Measurements from ENCODE around the gene ARMH4.

The ARMH4 gene

GRCh38 chr14:58078471-58078870, 73.5 kb downstream of the ARMH4 start:
- Histone ChIP-seq H3K36me3 (ENCODE audit: insufficient read depth, insufficient read length, low read length) (no peaks in the 10 kb centered on the region), H3K9ac (ENCODE audit: insufficient read length, low read depth) (no peak overlapping the region)
- no peak for TF ChIP-seq SUZ12 (IDR thresholded peaks at IDR 0.05; ENCODE audit: extremely low read depth, insufficient read depth, insufficient read length)
- no peak for TF ChIP-seq YY1 (IDR thresholded peaks at IDR 0.05; ENCODE audit: insufficient read depth, insufficient read length)
- TF ChIP-seq ZNF274 (IDR thresholded peaks at IDR 0.05; ENCODE audit: low read depth, low read length), result no peak

GRCh38 chr14:58078068-58078467, 73.9 kb downstream of the ARMH4 start:
- no peak overlapping the region for H3K9ac ChIP-seq (ENCODE audit: insufficient read length, low read depth)
- no peaks in the 10 kb centered on the region for H3K27me3 ChIP-seq (ENCODE audit: insufficient read depth, insufficient read length)
- H3K4me3 ChIP-seq (ENCODE audit: insufficient read length, low read depth), result no peak overlapping the region
- no peaks in the 10 kb centered on the region for H3K4me1 ChIP-seq (ENCODE audit: insufficient read depth, insufficient read length)
- no peak for DNase-seq (ENCODE audit: low read depth, low spot score)
- no peaks in the 10 kb centered on the region for H3K36me3 ChIP-seq (ENCODE audit: insufficient read depth, insufficient read length, low read length)
- TF ChIP-seq ZNF274 (IDR thresholded peaks at IDR 0.05; ENCODE audit: low read depth, low read length) (no peak), YY1 (IDR thresholded peaks at IDR 0.05; ENCODE audit: insufficient read depth, insufficient read length) (no peak), SUZ12 (IDR thresholded peaks at IDR 0.05; ENCODE audit: extremely low read depth, insufficient read depth, insufficient read length) (no peak)
- no peaks in the 10 kb centered on the region for H3K9me3 ChIP-seq (ENCODE audit: insufficient read depth, low read length)

More at GRCh38 chr14:58078471-58078870, 73.5 kb downstream of the ARMH4 start:
- no peak for DNase-seq (ENCODE audit: low read depth, low spot score)
- Histone ChIP-seq H3K9me3 (ENCODE audit: insufficient read depth, low read length) (no peaks in the 10 kb centered on the region), H3K4me3 (ENCODE audit: insufficient read length, low read depth) (no peak overlapping the region), H3K27me3 (ENCODE audit: insufficient read depth, insufficient read length) (no peaks in the 10 kb centered on the region), H3K4me1 (ENCODE audit: insufficient read depth, insufficient read length) (no peaks in the 10 kb centered on the region)

GRCh38 chr14:58077621-58078020, 74.4 kb downstream of the ARMH4 start:
- TF ChIP-seq YY1 (IDR thresholded peaks at IDR 0.05; ENCODE audit: insufficient read depth, insufficient read length) (no peak), ZNF274 (IDR thresholded peaks at IDR 0.05; ENCODE audit: low read depth, low read length) (no peak), SUZ12 (IDR thresholded peaks at IDR 0.05; ENCODE audit: extremely low read depth, insufficient read depth, insufficient read length) (no peak)
- Histone ChIP-seq H3K36me3 (ENCODE audit: insufficient read depth, insufficient read length, low read length) (no peaks in the 10 kb centered on the region), H3K9me3 (ENCODE audit: insufficient read depth, low read length) (no peaks in the 10 kb centered on the region), H3K4me1 (ENCODE audit: insufficient read depth, insufficient read length) (no peaks in the 10 kb centered on the region), H3K4me3 (ENCODE audit: insufficient read length, low read depth) (no peak overlapping the region), H3K27me3 (ENCODE audit: insufficient read depth, insufficient read length) (no peaks in the 10 kb centered on the region), H3K9ac (ENCODE audit: insufficient read length, low read depth) (no peak overlapping the region)
- DNase-seq (ENCODE audit: low read depth, low spot score), result no peak

- H3K36me3 ChIP-seq (ENCODE audit: insufficient read depth, insufficient read length, low read length), result no peaks in the 10 kb centered on the region
- TF ChIP-seq ZNF274 (IDR thresholded peaks at IDR 0.05; ENCODE audit: low read depth, low read length) (no peak), YY1 (IDR thresholded peaks at IDR 0.05; ENCODE audit: insufficient read depth, insufficient read length) (no peak), SUZ12 (IDR thresholded peaks at IDR 0.05; ENCODE audit: extremely low read depth, insufficient read depth, insufficient read length) (no peak)
- H3K4me3 ChIP-seq (ENCODE audit: insufficient read length, low read depth), result no peak overlapping the region
These were observed 78.5 kb downstream of the ARMH4 start for GRCh38 chr14:58073516-58073915.

DNA sequence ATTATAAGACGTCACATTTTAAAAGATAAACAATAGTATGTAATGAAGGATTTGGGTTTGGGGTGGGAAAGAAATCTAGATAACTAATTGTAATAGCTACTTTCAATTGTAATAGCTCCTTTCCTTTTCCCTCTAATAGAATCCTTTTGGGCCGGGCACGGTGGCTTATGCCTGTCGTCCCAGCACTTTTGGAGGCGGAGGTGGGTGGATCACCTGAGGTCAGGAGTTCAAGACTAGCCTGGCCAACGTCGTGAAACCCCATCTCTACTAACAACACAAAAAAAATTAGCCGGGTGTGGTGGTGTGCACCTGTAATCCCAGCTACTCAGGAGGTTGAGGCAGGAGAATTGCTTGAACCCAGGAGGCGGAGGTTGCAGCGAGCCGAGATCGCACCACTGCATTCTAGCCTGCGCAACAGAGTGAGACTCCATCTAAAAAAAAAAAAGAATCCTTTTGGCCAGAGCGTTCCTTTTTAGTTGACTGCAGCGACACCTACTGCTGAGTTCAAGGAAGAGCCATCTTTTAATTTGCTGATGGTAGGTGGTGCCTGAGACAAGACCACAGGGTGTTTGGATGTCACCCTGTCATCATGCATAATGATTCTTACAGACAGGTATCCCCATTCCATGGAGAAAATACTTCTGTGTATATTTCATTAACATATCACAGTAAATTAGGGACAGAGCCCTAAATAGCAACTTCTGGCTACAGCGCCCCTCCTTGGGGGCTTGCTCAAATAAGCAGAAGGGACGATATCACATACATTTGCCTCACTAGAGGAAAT, 79.5 kb downstream of the ARMH4 start:
- no peak for TF ChIP-seq YY1 (IDR thresholded peaks at IDR 0.05; ENCODE audit: insufficient read depth, insufficient read length)
- TF ChIP-seq ZNF274 (IDR thresholded peaks at IDR 0.05; ENCODE audit: low read depth, low read length), result no peak
- Histone ChIP-seq H3K9me3 (ENCODE audit: insufficient read depth, low read length) (no peaks in the 10 kb centered on the region), H3K9ac (ENCODE audit: insufficient read length, low read depth) (no peak overlapping the region), H3K27me3 (ENCODE audit: insufficient read depth, insufficient read length) (no peaks in the 10 kb centered on the region), H3K36me3 (ENCODE audit: insufficient read depth, insufficient read length, low read length) (no peaks in the 10 kb centered on the region), H3K4me1 (ENCODE audit: insufficient read depth, insufficient read length) (no peaks in the 10 kb centered on the region), H3K4me3 (ENCODE audit: insufficient read length, low read depth) (no peak overlapping the region)
- peak; percentile 66 for DNase-seq (ENCODE audit: low read depth, low spot score)

More at GRCh38 chr14:58073516-58073915, 78.5 kb downstream of the ARMH4 start:
- DNase-seq (ENCODE audit: low read depth, low spot score), result no peak
- Histone ChIP-seq H3K4me1 (ENCODE audit: insufficient read depth, insufficient read length) (no peaks in the 10 kb centered on the region), H3K27me3 (ENCODE audit: insufficient read depth, insufficient read length) (no peaks in the 10 kb centered on the region), H3K9ac (ENCODE audit: insufficient read length, low read depth) (no peak overlapping the region), H3K9me3 (ENCODE audit: insufficient read depth, low read length) (no peaks in the 10 kb centered on the region)

GRCh38 chr14:58071341-58071740, 80.7 kb downstream of the ARMH4 start:
- no peak for TF ChIP-seq SUZ12 (IDR thresholded peaks at IDR 0.05; ENCODE audit: extremely low read depth, insufficient read depth, insufficient read length)
- no peak for TF ChIP-seq ZNF274 (IDR thresholded peaks at IDR 0.05; ENCODE audit: low read depth, low read length)
- no peak for TF ChIP-seq YY1 (IDR thresholded peaks at IDR 0.05; ENCODE audit: insufficient read depth, insufficient read length)
- H3K4me3 ChIP-seq (ENCODE audit: insufficient read length, low read depth), result no peak overlapping the region
- H3K36me3 ChIP-seq (ENCODE audit: insufficient read depth, insufficient read length, low read length), result no peaks in the 10 kb centered on the region
- H3K4me1 ChIP-seq (ENCODE audit: insufficient read depth, insufficient read length), result no peaks in the 10 kb centered on the region
- no peaks in the 10 kb centered on the region for H3K27me3 ChIP-seq (ENCODE audit: insufficient read depth, insufficient read length)
- DNase-seq (ENCODE audit: low read depth, low spot score), result no peak
- H3K9ac ChIP-seq (ENCODE audit: insufficient read length, low read depth), result no peak overlapping the region
- no peaks in the 10 kb centered on the region for H3K9me3 ChIP-seq (ENCODE audit: insufficient read depth, low read length)

- Histone ChIP-seq H3K9me3 (ENCODE audit: insufficient read depth, low read length) (no peaks in the 10 kb centered on the region), H3K9ac (ENCODE audit: insufficient read length, low read depth) (no peak overlapping the region), H3K4me1 (ENCODE audit: insufficient read depth, insufficient read length) (no peaks in the 10 kb centered on the region), H3K4me3 (ENCODE audit: insufficient read length, low read depth) (no peak overlapping the region), H3K27me3 (ENCODE audit: insufficient read depth, insufficient read length) (no peaks in the 10 kb centered on the region), H3K36me3 (ENCODE audit: insufficient read depth, insufficient read length, low read length) (no peaks in the 10 kb centered on the region)
- no peak for DNase-seq (ENCODE audit: low read depth, low spot score)
- TF ChIP-seq SUZ12 (IDR thresholded peaks at IDR 0.05; ENCODE audit: extremely low read depth, insufficient read depth, insufficient read length) (no peak), YY1 (IDR thresholded peaks at IDR 0.05; ENCODE audit: insufficient read depth, insufficient read length) (no peak), ZNF274 (IDR thresholded peaks at IDR 0.05; ENCODE audit: low read depth, low read length) (no peak)
These were observed 83.7 kb downstream of the ARMH4 start for GRCh38 chr14:58068306-58068705.
